Prostate gland (tissue), 2 donors: ENCODE data around the gene B4GALNT3.
A peak's percentile ranks its signal among the peaks of the same experiment; 100 is the strongest.

Experiments
- CTCF ChIP-seq, 4 experiments: fragments of 200-600 bp in 2 of 4; fragments of 450-650 bp in 2 of 4; sonication (generic) in 2 of 4; IDR thresholded peaks; 1 replicate in 3 of 4; 2 replicates in 1 of 4; pipeline ENCODE4 v1.5.1; 2016 to 2019; ENCODE audit warnings: antibody characterized with exemption in 4 of 4, mild to moderate bottlenecking in 2 of 4, moderate library complexity in 2 of 4
- POLR2A ChIP-seq: fragments of 450-650 bp; IDR thresholded peaks from one replicate; pipeline ENCODE4 v1.6.1; 2016; ENCODE audit warnings: antibody characterized with exemption, mild to moderate bottlenecking
- POLR2AphosphoS5 ChIP-seq: sonication (generic); formaldehyde crosslinking; IDR thresholded peaks from one replicate; pipeline ENCODE4 v1.6.1; 2017; ENCODE audit warnings: antibody characterized with exemption

GRCh38 chr12:601976-602699 is 142.4 kb downstream of the B4GALNT3 start:
- TF ChIP-seq CTCF (IDR thresholded peaks at IDR 0.05) (no peak), POLR2AphosphoS5 (peak; percentile 43), POLR2A (no peak)
